Panc1 (cell line): ENCODE data around the gene SMIM7. TPM values are rescaled to one million over a fixed set of nuclear protein-coding genes. Genes with fewer than 3 reads are reported as not detected.
"Not testable (repeated sequence)": the region's sequence is repeated elsewhere in the genome, so short reads cannot be mapped to it uniquely, and the experiment has no call there.

Experiments
- ATAC-seq: fragments of 200-7000 bp; cut with Tn5 transposase; 2 replicates; pipeline ENCODE4 v1.9.1; 2020; ENCODE audit warnings: mild to moderate bottlenecking, moderate library complexity
- BruUV-seq: library from RNA; stranded (reverse); fragments of 400-500 nt; replicated peaks from 2 replicates; lab custom pipeline; 2021; lab: Mats Ljungman, UMichigan
- CTCF ChIA-PET: fragments of 300-600 bp; sonication (Branson Sonifier 250); formaldehyde crosslinking; loops from one replicate; lab custom pipeline; 2022; ENCODE audit warnings: antibody characterized with exemption; lab: Charles Lee
- POLR2A ChIA-PET: fragments of 300-600 bp; sonication (Branson Sonifier 250); formaldehyde crosslinking; loops from one replicate; lab custom pipeline; 2022; ENCODE audit warnings: antibody characterized with exemption; lab: Charles Lee
- DNase-seq: peaks from one replicate; pipeline ENCODE4 v3.0.0-alpha.2; 2010; ENCODE audit warnings: low read depth, low spot score
- H3K27ac ChIP-seq: 2 replicates; pipeline ENCODE4 v1.5.1; 2011; ENCODE audit warnings: mild to moderate bottlenecking, low read length, inconsistent platforms
- H3K27me3 ChIP-seq: fragments of 200-500 bp; sonication (Bioruptor generic); 2 replicates; pipeline ENCODE4 v1.6.0; 2014; ENCODE audit warnings: low read length, inconsistent platforms; ENCODE audit not compliant: control insufficient read depth, insufficient read depth
- H3K36me3 ChIP-seq: fragments of 200-500 bp; sonication (Bioruptor generic); 2 replicates; pipeline ENCODE4 v1.5.1; 2014; ENCODE audit warnings: inconsistent platforms, mild to moderate bottlenecking, low read length, moderate library complexity; ENCODE audit not compliant: control insufficient read depth, insufficient read depth
- H3K4me1 ChIP-seq: 2 replicates; pipeline ENCODE4 v1.5.1; 2011; ENCODE audit warnings: inconsistent platforms, mild to moderate bottlenecking, low read length, moderate library complexity; ENCODE audit not compliant: control insufficient read depth, insufficient read depth
- H3K4me3 ChIP-seq, 2 experiments: 2 replicates each; pipeline ENCODE4 v1.5.1; 2011 to 2012; ENCODE audit warnings: low read depth in 2 of 2, low read length in 2 of 2, mild to moderate bottlenecking in 2 of 2, inconsistent platforms in 1 of 2, moderate library complexity in 1 of 2
- H3K9me3 ChIP-seq: fragments of 200-500 bp; sonication (Bioruptor generic); 2 replicates; pipeline ENCODE4 v1.5.1; 2014; ENCODE audit warnings: low read depth, mild to moderate bottlenecking, inconsistent platforms, low read length, moderate library complexity; ENCODE audit not compliant: control insufficient read depth, insufficient read depth
- POLR2AphosphoS5 ChIP-seq: IDR thresholded peaks from 2 replicates; pipeline ENCODE4 v1.6.1; 2012; ENCODE audit warnings: mild to moderate bottlenecking, low read depth, low read length, moderate library complexity
- SIN3A ChIP-seq: IDR thresholded peaks from 2 replicates; pipeline ENCODE4 v1.6.1; 2012; ENCODE audit warnings: low read depth, mild to moderate bottlenecking, low read length, moderate library complexity, borderline replicate concordance; ENCODE audit not compliant: insufficient read depth
- TCF7L2 ChIP-seq: IDR thresholded peaks from 2 replicates; pipeline ENCODE4 v1.6.1; 2011; ENCODE audit warnings: mild to moderate bottlenecking, low read depth, low read length, inconsistent platforms
- in situ Hi-C: cut with HindIII; loops from 2 replicates; pipeline ENCODE4 v1.10.0; 2016; ENCODE audit warnings: low sequenced_read_pairs, low pct_unique_long_range_greater_than_20kb
- intact Hi-C: fragments of 100-400 bp; cut with micrococcal nuclease; formaldehyde crosslinking; loops from one replicate; pipeline ENCODE4 v1.10.0; 2022; ENCODE audit not compliant: unreplicated experiment
- total RNA-seq: library from RNA; stranded (reverse); gene quantifications from one replicate; pipeline ENCODE4 v1.2.1, GENCODE V29; 2021; ENCODE audit not compliant: unreplicated experiment
- TF ChIP-seq, protein P1 (sequence below), 2 experiments: IDR thresholded peaks; 2 replicates each; pipeline ENCODE4 v1.6.1; 2011 to 2012; ENCODE audit warnings: low read depth in 2 of 2, control low read depth in 1 of 2, low read length in 1 of 2, mild to moderate bottlenecking in 1 of 2, moderate library complexity in 1 of 2; ENCODE audit not compliant: insufficient read depth in 1 of 2
- TF ChIP-seq, protein P2 (sequence below): fragments of 450-650 bp; IDR thresholded peaks from 2 replicates; pipeline ENCODE4 v1.5.1; 2017; ENCODE audit warnings: mild to moderate bottlenecking

SMIM7 gene
- total RNA-seq, 1 experiment from 2014 or later: 70.7 TPM

DNA sequence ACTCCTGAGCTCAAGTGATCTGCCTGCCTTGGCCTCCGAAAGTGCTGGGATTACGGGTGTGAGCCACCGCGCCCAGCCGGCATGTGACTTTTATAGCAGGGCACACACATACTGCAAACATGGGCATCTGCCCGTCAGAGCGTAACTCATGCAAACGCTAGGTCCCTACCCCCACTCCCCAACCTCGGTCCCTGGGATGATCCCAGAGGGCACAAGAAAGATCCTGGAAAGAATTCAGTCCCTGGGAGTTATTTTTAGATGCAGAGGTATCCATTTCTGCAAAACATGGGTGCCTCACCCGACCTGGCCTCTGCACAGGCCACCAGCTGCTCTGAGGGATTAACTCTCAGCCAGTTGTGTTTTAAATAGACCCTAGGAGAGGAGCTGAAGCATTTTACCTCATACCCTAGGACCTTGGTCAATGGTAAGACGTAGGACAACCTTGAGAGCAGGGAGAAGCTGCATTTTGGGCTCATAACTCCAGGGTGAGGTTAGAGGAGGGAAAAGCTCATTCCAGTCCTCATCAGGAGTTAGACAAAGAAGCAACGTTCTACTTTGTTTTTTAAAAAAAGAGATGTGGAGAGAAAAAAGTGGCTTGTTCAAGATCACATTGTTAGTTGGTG lies 11.8 kb upstream of the SMIM7 start:
- Histone ChIP-seq H3K9me3 (no peaks in the 10 kb centered on the region), H3K4me3 (no peak overlapping the region), H3K27ac (no peak overlapping the region), H3K4me1 (no peaks in the 10 kb centered on the region), H3K36me3 (no peaks in the 10 kb centered on the region), H3K27me3 (no peaks in the 10 kb centered on the region)
- DNase-seq (no peak), ATAC-seq (no peak)
- in situ Hi-C loops: no loop called here
- intact Hi-C loops: no loop called here
- no TSS peak for BruUV-seq
- ChIA-PET CTCF (interaction anchor here (0.7 kb wide), 1 partner anchor 15 kb away, joined by 5 read pairs; no protein-coding TSS in a partner anchor), POLR2A (interaction anchor here (0.7 kb wide), 1 partner anchor 237 kb away, joined by 6 read pairs; no protein-coding TSS in a partner anchor)
- TF ChIP-seq SIN3A (no peak), POLR2AphosphoS5 (no peak), TCF7L2 (no peak)
- TF ChIP-seq, protein P1, sequence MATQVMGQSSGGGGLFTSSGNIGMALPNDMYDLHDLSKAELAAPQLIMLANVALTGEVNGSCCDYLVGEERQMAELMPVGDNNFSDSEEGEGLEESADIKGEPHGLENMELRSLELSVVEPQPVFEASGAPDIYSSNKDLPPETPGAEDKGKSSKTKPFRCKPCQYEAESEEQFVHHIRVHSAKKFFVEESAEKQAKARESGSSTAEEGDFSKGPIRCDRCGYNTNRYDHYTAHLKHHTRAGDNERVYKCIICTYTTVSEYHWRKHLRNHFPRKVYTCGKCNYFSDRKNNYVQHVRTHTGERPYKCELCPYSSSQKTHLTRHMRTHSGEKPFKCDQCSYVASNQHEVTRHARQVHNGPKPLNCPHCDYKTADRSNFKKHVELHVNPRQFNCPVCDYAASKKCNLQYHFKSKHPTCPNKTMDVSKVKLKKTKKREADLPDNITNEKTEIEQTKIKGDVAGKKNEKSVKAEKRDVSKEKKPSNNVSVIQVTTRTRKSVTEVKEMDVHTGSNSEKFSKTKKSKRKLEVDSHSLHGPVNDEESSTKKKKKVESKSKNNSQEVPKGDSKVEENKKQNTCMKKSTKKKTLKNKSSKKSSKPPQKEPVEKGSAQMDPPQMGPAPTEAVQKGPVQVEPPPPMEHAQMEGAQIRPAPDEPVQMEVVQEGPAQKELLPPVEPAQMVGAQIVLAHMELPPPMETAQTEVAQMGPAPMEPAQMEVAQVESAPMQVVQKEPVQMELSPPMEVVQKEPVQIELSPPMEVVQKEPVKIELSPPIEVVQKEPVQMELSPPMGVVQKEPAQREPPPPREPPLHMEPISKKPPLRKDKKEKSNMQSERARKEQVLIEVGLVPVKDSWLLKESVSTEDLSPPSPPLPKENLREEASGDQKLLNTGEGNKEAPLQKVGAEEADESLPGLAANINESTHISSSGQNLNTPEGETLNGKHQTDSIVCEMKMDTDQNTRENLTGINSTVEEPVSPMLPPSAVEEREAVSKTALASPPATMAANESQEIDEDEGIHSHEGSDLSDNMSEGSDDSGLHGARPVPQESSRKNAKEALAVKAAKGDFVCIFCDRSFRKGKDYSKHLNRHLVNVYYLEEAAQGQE (IDR thresholded peaks at IDR 0.05; ENCODE audit: insufficient read depth in 1 of 2, low read depth in 2 of 2, low read length in 1 of 2): no peak
- TF ChIP-seq, protein P2, sequence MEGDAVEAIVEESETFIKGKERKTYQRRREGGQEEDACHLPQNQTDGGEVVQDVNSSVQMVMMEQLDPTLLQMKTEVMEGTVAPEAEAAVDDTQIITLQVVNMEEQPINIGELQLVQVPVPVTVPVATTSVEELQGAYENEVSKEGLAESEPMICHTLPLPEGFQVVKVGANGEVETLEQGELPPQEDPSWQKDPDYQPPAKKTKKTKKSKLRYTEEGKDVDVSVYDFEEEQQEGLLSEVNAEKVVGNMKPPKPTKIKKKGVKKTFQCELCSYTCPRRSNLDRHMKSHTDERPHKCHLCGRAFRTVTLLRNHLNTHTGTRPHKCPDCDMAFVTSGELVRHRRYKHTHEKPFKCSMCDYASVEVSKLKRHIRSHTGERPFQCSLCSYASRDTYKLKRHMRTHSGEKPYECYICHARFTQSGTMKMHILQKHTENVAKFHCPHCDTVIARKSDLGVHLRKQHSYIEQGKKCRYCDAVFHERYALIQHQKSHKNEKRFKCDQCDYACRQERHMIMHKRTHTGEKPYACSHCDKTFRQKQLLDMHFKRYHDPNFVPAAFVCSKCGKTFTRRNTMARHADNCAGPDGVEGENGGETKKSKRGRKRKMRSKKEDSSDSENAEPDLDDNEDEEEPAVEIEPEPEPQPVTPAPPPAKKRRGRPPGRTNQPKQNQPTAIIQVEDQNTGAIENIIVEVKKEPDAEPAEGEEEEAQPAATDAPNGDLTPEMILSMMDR: no peak

DNA sequence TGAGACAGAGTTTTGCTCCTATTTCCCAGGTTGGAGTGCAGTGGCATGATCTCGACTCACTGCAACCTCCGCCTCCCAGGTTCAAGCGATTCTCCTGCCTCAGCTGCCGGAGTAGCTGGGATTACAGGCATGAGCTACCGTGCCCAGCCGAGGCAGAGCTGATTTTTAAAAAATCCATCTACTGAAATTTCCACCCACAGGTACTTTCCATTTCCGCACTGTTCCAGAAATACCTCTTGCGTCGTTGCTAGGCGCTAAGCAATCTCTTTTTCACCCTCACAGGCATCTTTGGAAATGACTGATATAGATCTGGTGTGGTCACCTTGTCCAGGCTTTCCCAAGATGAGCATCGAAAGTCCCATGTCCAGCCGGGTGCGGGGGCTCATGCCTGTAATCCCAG lies 10.3 kb upstream of the SMIM7 start:
- ChIA-PET CTCF (no interaction called here), POLR2A (no interaction called here)
- TF ChIP-seq TCF7L2: no peak
- TF ChIP-seq, protein P1 (IDR thresholded peaks at IDR 0.05; ENCODE audit: insufficient read depth in 1 of 2, low read depth in 2 of 2, low read length in 1 of 2): no peak
- TF ChIP-seq SIN3A: no peak
- TF ChIP-seq, protein P2: no peak
- no peak for TF ChIP-seq POLR2AphosphoS5
- ATAC-seq: no peak
- Histone ChIP-seq H3K4me1 (no peaks in the 10 kb centered on the region), H3K4me3 (no peak overlapping the region), H3K27ac (no peak overlapping the region), H3K27me3 (no peaks in the 10 kb centered on the region), H3K36me3 (no peaks in the 10 kb centered on the region), H3K9me3 (no peaks in the 10 kb centered on the region)
- in situ Hi-C loops: no loop called here
- no TSS peak for BruUV-seq
- intact Hi-C loops: no loop called here
- no peak for DNase-seq

DNA sequence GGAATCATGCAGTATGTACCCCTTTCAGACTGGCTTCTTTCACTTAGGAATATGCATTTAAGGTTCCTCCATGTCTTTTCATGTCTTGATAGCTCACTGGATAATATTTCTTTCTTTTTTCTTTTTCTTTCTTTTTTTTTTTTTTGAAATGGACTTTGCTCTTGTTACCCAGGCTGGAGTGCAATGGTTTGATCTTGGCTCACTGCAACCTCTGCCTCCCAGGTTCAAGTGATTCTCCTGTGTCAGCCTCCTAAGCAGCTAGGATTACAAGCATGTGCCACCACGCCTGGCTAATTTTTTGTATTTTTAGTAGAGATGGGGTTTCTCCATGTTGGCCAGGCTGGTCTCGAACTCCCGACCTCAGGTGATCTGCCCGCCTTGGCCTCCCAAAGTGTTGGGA lies 8.8 kb upstream of the SMIM7 start:
- H3K27ac ChIP-seq, POLR2A ChIA-PET, BruUV-seq, H3K4me1 ChIP-seq, in situ Hi-C loops, H3K9me3 ChIP-seq, intact Hi-C loops, DNase-seq, H3K4me3 ChIP-seq, H3K27me3 ChIP-seq, H3K36me3 ChIP-seq, ATAC-seq: not testable (repeated sequence)
- CTCF ChIA-PET: interaction anchor here (0.5 kb wide), 1 partner anchor 8 kb away, joined by 4 read pairs; no protein-coding TSS in a partner anchor
